ENCODE data around the gene RAPGEF4.

Gene RAPGEF4

DNA sequence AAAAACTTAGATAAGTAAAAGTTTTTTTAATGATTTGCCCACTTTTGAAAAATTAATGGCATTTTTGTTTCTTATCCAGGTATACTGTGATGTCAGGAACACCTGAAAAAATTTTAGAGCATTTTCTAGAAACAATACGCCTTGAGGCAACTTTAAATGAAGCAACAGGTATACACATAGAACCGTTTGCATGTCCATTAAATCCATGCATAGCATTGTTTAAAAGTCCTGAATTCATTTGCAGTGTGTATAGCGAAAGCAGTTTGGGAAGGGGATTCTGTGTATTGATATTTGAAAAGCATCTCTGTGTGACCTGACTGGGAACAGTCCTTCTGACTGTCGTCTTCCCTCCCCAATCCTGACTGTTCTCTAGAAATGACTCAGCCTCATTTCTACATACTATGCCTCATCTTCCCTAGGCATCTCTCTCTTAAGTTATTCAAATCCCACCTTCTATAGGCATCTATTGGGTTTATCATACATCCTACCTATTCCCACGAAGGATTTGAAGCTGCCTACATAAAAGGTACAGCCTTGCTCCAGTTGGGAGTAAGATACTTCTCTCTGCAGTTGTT is 260.8 kb downstream of the RAPGEF4 start:
- no peaks in the 10 kb centered on the region for H3K9me2 ChIP-seq (replicated peaks; ENCODE audit: control insufficient read depth, low read length)
- TF ChIP-seq, protein P1, sequence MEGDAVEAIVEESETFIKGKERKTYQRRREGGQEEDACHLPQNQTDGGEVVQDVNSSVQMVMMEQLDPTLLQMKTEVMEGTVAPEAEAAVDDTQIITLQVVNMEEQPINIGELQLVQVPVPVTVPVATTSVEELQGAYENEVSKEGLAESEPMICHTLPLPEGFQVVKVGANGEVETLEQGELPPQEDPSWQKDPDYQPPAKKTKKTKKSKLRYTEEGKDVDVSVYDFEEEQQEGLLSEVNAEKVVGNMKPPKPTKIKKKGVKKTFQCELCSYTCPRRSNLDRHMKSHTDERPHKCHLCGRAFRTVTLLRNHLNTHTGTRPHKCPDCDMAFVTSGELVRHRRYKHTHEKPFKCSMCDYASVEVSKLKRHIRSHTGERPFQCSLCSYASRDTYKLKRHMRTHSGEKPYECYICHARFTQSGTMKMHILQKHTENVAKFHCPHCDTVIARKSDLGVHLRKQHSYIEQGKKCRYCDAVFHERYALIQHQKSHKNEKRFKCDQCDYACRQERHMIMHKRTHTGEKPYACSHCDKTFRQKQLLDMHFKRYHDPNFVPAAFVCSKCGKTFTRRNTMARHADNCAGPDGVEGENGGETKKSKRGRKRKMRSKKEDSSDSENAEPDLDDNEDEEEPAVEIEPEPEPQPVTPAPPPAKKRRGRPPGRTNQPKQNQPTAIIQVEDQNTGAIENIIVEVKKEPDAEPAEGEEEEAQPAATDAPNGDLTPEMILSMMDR (IDR thresholded peaks at IDR 0.05; ENCODE audit: low read depth, low read length, poor library complexity, severe bottlenecking) = no peak
- no peaks in the 10 kb centered on the region for H3F3A ChIP-seq (ENCODE audit: control insufficient read depth, insufficient read depth)
- H3K4me1 ChIP-seq (ENCODE audit: control insufficient read depth, low read length) = no peaks in the 10 kb centered on the region
- H3K27me3 ChIP-seq (ENCODE audit: control insufficient read depth, low read length) = peaks cover 21% of the 10 kb centered on the region
- no peak overlapping the region for H3K27ac ChIP-seq (ENCODE audit: low read depth, low read length)
- H3K79me2 ChIP-seq (ENCODE audit: control insufficient read depth, low read length) = no peaks in the 10 kb centered on the region
- no peaks in the 10 kb centered on the region for H3K9me3 ChIP-seq (ENCODE audit: control insufficient read depth, insufficient read depth, low read length)
- no peaks in the 10 kb centered on the region for H3K36me3 ChIP-seq (ENCODE audit: control insufficient read depth, low read length)
- no peak overlapping the region for H3K4me2 ChIP-seq (ENCODE audit: low read length)
- no peak overlapping the region for H3K4me3 ChIP-seq (ENCODE audit: low read length)
- no peaks in the 10 kb centered on the region for H4K20me1 ChIP-seq (ENCODE audit: control insufficient read depth, insufficient read depth, low read depth, low read length)

DNA sequence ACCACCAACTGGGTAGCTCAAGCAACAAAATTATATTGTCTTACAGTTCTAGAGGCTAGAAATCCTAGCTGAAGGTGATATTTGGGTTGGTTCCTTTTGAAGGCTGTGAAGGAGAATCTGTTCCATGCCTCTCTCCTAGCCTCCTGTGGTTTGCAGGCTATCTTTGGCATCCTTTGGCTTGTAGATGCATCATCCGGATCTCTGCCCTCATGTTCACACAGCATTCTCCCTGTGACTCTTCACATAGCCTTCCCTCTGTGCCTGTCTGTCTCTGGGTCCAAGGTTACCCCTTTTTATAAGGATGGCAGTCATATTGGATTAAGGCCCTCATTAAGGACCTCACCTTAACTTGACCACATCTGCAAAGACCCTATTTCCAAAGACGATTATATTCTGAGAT is 261.4 kb downstream of the RAPGEF4 start:
- TF ChIP-seq, protein P1 (IDR thresholded peaks at IDR 0.05; ENCODE audit: low read depth, low read length, poor library complexity, severe bottlenecking) = no peak
- TF ChIP-seq EZH2phosphoT487 (IDR thresholded peaks at IDR 0.05; ENCODE audit: borderline replicate concordance, low read length) = no peak
- no peaks in the 10 kb centered on the region for H3F3A ChIP-seq (ENCODE audit: control insufficient read depth, insufficient read depth)
- no peaks in the 10 kb centered on the region for H3K4me1 ChIP-seq (ENCODE audit: control insufficient read depth, low read length)
- no peaks in the 10 kb centered on the region for H3K9me3 ChIP-seq (ENCODE audit: control insufficient read depth, insufficient read depth, low read length)
- H3K79me2 ChIP-seq (ENCODE audit: control insufficient read depth, low read length) = no peaks in the 10 kb centered on the region
- no peaks in the 10 kb centered on the region for H3K9me2 ChIP-seq (replicated peaks; ENCODE audit: control insufficient read depth, low read length)
- H3K27ac ChIP-seq (ENCODE audit: low read depth, low read length) = no peak overlapping the region
- H3K4me2 ChIP-seq (ENCODE audit: low read length) = no peak overlapping the region
- no peak overlapping the region for H3K4me3 ChIP-seq (ENCODE audit: low read length)
- H3K36me3 ChIP-seq (ENCODE audit: control insufficient read depth, low read length) = no peaks in the 10 kb centered on the region
- peaks cover 21% of the 10 kb centered on the region for H3K27me3 ChIP-seq (ENCODE audit: control insufficient read depth, low read length)
- no peaks in the 10 kb centered on the region for H4K20me1 ChIP-seq (ENCODE audit: control insufficient read depth, insufficient read depth, low read depth, low read length)

DNA sequence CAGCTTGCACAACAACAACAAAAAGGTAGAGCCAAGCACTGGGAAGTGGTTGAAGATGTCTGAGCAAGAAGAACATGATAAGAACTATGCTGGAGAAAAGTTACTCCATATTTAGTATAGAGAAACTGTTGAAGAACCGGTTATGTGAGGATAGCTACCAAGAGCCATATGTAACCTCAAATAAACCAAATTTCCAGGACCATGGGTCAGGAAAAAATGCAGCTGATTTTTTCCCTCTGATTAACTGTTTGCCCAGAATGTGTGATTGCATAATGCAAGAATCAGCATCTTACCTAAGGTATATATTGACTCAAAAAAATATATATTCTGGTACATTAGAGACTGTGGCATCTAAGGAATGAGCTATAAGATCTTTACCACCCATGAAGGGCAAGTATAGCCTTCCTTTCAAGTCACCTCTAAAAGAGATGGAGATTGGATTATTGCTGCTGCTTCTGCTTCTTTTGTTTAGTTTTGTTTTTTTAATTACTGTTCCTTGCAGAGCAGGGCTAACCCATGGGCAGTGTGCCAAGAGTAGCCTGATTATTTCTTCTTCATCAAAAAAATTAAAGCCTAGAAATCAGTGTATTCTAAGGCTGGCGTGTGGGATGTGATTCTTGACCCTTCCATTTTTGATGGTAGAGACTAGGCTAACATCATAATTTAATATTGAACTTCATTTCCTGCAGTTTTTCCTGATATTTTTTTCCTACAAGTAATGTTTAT is 263.1 kb downstream of the RAPGEF4 start:
- H3K36me3 ChIP-seq (ENCODE audit: control insufficient read depth, low read length) = no peaks in the 10 kb centered on the region
- no peaks in the 10 kb centered on the region for H4K20me1 ChIP-seq (ENCODE audit: control insufficient read depth, insufficient read depth, low read depth, low read length)
- TF ChIP-seq, protein P1 (IDR thresholded peaks at IDR 0.05; ENCODE audit: low read depth, low read length, poor library complexity, severe bottlenecking) = no peak
- no peak for TF ChIP-seq EZH2phosphoT487 (IDR thresholded peaks at IDR 0.05; ENCODE audit: borderline replicate concordance, low read length)
- no peaks in the 10 kb centered on the region for H3F3A ChIP-seq (ENCODE audit: control insufficient read depth, insufficient read depth)
- H3K4me1 ChIP-seq (ENCODE audit: control insufficient read depth, low read length) = no peaks in the 10 kb centered on the region
- H3K79me2 ChIP-seq (ENCODE audit: control insufficient read depth, low read length) = no peaks in the 10 kb centered on the region
- peaks cover 19% of the 10 kb centered on the region for H3K27me3 ChIP-seq (ENCODE audit: control insufficient read depth, low read length)
- no peaks in the 10 kb centered on the region for H3K9me2 ChIP-seq (replicated peaks; ENCODE audit: control insufficient read depth, low read length)
- H3K27ac ChIP-seq (ENCODE audit: low read depth, low read length) = no peak overlapping the region
- no peak overlapping the region for H3K4me3 ChIP-seq (ENCODE audit: low read length)
- H3K4me2 ChIP-seq (ENCODE audit: low read length) = no peak overlapping the region
- no peaks in the 10 kb centered on the region for H3K9me3 ChIP-seq (ENCODE audit: control insufficient read depth, insufficient read depth, low read length)
